HG03354 (cell line): Measurements from ENCODE around the gene FBXW10.
"Not testable (repeated sequence)": the region's sequence is repeated elsewhere in the genome, so short reads cannot be mapped to it uniquely, and the experiment has no call there.

ENCODE experiments used
- ATAC-seq: cut with Tn5 transposase; IDR thresholded peaks from one replicate; pipeline ENCODE4 v1.9.1; 2021; ENCODE audit warnings: mild to moderate bottlenecking; ENCODE audit not compliant: unreplicated experiment, poor library complexity, severe bottlenecking

Gene FBXW10

GRCh38 chr17:18750242-18750641, 6.4 kb downstream of the FBXW10 start:
- ATAC-seq: not testable (repeated sequence)

GRCh38 chr17:18753829-18754409, 10.1 kb downstream of the FBXW10 start:
- ATAC-seq: not testable (repeated sequence)

GRCh38 chr17:18755969-18756368, 12.1 kb downstream of the FBXW10 start:
- not testable (repeated sequence) for ATAC-seq

GRCh38 chr17:18757368-18758044, 13.7 kb downstream of the FBXW10 start:
- ATAC-seq: not testable (repeated sequence)

GRCh38 chr17:18758344-18758743, 14.5 kb downstream of the FBXW10 start:
- ATAC-seq: not testable (repeated sequence)

GRCh38 chr17:18760221-18760620, 16.4 kb downstream of the FBXW10 start:
- ATAC-seq: not testable (repeated sequence)

- not testable (repeated sequence) for ATAC-seq
Observed at GRCh38 chr17:18770572-18770971, 26.7 kb downstream of the FBXW10 start.

GRCh38 chr17:18771066-18771465, 27.2 kb downstream of the FBXW10 start:
- not testable (repeated sequence) for ATAC-seq

- ATAC-seq: no peak
Observed at GRCh38 chr17:18772471-18772870, 28.6 kb downstream of the FBXW10 start.

GRCh38 chr17:18780991-18781718, 37.3 kb downstream of the FBXW10 start, which contains the start of gene TVP23B:
TVP23B (plus strand) TSS chr17:18781183; CDS start chr17:18781294, 111 bp downstream.
- ATAC-seq: peak; percentile 98

GRCh38 chr17:18781805-18782204, 38.0 kb downstream of the FBXW10 start:
- not testable (repeated sequence) for ATAC-seq

GRCh38 chr17:18785933-18786332, 42.1 kb downstream of the FBXW10 start:
- not testable (repeated sequence) for ATAC-seq

GRCh38 chr17:18786890-18787289, 43.0 kb downstream of the FBXW10 start:
- ATAC-seq: not testable (repeated sequence)

GRCh38 chr17:18791402-18791801, 47.5 kb downstream of the FBXW10 start:
- ATAC-seq: peak; percentile 64

- ATAC-seq: not testable (repeated sequence)
Observed at GRCh38 chr17:18794841-18795240, 51.0 kb downstream of the FBXW10 start.

GRCh38 chr17:18796887-18797286, 53.0 kb downstream of the FBXW10 start:
- not testable (repeated sequence) for ATAC-seq

GRCh38 chr17:18803458-18804245, 59.8 kb downstream of the FBXW10 start:
- not testable (repeated sequence) for ATAC-seq

GRCh38 chr17:18815924-18816323, 72.1 kb downstream of the FBXW10 start:
- not testable (repeated sequence) for ATAC-seq

- ATAC-seq: not testable (repeated sequence)
Observed at GRCh38 chr17:18816489-18817371, 72.9 kb downstream of the FBXW10 start.
